Stimulated activated CD8-positive, alpha-beta memory T cell treated with anti-CD3 and anti-CD28 coated beads, Interleukin-7, amount 100 ng/mL, for 48 hours (primary cell): Measurements from ENCODE around the gene FAM161B.

ENCODE experiments used
- DNase-seq, 2 donors: peaks; one replicate each; pipeline ENCODE4 v3.0.0-alpha.2; 2020; ENCODE audit warnings: low read depth in 1 of 2; ENCODE audit errors: extremely low read depth in 1 of 2

The FAM161B gene

DNA sequence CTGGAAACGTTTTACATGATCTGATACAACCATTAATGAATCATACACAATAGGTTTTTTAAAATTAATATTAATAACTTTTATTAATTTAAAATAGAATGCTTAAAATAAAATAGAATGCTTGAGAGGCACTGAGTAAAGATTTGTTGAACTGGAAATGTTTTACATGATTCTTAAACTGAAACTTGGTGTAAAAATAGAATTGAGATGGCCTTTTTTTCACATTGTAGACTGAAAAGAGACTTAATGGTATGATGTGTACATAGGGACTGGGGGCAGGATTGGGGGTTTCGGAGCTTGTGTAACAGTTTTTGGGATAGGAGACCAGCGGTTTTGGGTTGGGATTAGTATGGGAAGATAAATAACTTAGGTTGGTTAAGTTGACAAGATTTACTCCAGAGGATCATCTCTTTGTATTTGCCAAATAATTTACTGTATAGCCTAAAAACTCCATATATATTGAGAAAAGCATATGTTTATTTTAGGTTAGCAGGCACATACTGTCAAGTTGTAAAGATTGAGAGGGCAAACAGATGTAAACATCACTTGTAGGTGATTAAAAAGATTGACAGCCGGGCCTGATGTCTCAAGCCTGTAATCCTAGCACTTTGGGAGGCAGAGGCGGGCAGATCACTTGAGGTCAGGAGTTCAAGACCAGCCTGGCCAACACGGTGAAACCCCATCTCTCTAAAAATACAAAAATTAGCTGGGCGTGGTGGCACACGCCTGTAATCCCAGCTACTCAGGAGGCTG, 65.3 kb downstream of the FAM161B start:
- no peak for DNase-seq
